SK-N-SH (cell line): ENCODE measurements around the gene HSFX3. TPM values are rescaled to one million over a fixed set of nuclear protein-coding genes. Genes with fewer than 3 reads are reported as not detected.
"Not testable (repeated sequence)": the region's sequence is repeated elsewhere in the genome, so short reads cannot be mapped to it uniquely, and the experiment has no call there.

Experiments
- CTCF ChIA-PET: fragments of 300-600, 350-600 bp; formaldehyde crosslinking; extraction: SDS; loops from one replicate; lab custom pipeline; 2021; lab: Yijun Ruan, JAX
- POLR2A ChIA-PET: fragments of 350-600 bp; sonication (Branson Sonifier 250); formaldehyde crosslinking; extraction: SDS; loops from one replicate; lab custom pipeline; 2020; ENCODE audit warnings: antibody characterized with exemption, inconsistent platforms; lab: Yijun Ruan, JAX
- DNase-seq: peaks from one replicate; pipeline ENCODE4 v3.0.0; 2012
- H2AFZ ChIP-seq: fragments of 200-600 bp; sonication (generic); 2 replicates; pipeline ENCODE4 v1.8.1; 2016; ENCODE audit warnings: antibody characterized with exemption, mild to moderate bottlenecking, low read depth
- H3F3A ChIP-seq: fragments of 200-600 bp; sonication (generic); replicated peaks from 2 replicates; pipeline ENCODE3; 2016; ENCODE audit warnings: antibody characterized with exemption, mild to moderate bottlenecking; ENCODE audit not compliant: insufficient read depth
- H3K27ac ChIP-seq, 2 experiments: fragments of 200-500 bp in 1 of 2; fragments of 200-600 bp in 1 of 2; sonication (Bioruptor generic) in 1 of 2; sonication (generic), shearing (Covaris generic) in 1 of 2; 2 replicates each; pipeline versions ENCODE4 v1.5.1 to v1.6.1; 2014 to 2016; ENCODE audit warnings: low read depth in 2 of 2, inconsistent platforms in 1 of 2, low read length in 1 of 2, mild to moderate bottlenecking in 1 of 2, mixed read lengths in 1 of 2
- H3K27me3 ChIP-seq: fragments of 200-600 bp; sonication (generic), shearing (Covaris generic); 2 replicates; pipeline ENCODE4 v1.6.1; 2016; ENCODE audit warnings: mixed run types; ENCODE audit not compliant: insufficient read depth
- H3K36me3 ChIP-seq, 2 experiments: fragments of 200-500 bp in 1 of 2; fragments of 200-600 bp in 1 of 2; sonication (Bioruptor generic) in 1 of 2; sonication (generic) in 1 of 2; replicated peaks in 1 of 2; 2 replicates each; pipeline versions ENCODE3 to v1.5.1; 2014 to 2016; ENCODE audit warnings: low read length in 1 of 2, mild to moderate bottlenecking in 1 of 2; ENCODE audit not compliant: insufficient read depth in 2 of 2, control insufficient read depth in 1 of 2
- H3K4me1 ChIP-seq, 2 experiments: fragments of 200-500 bp in 1 of 2; fragments of 200-600 bp in 1 of 2; sonication (Bioruptor generic) in 1 of 2; sonication (generic), shearing (Covaris generic) in 1 of 2; 2 replicates each; pipeline versions ENCODE4 v1.5.1 to v1.6.1; 2014 to 2016; ENCODE audit warnings: low read depth in 1 of 2, low read length in 1 of 2, mixed run types in 1 of 2; ENCODE audit not compliant: insufficient read depth in 2 of 2, control insufficient read depth in 1 of 2
- H3K4me2 ChIP-seq: fragments of 200-600 bp; sonication (generic), shearing (Covaris generic); 2 replicates; pipeline ENCODE4 v1.6.1; 2017; ENCODE audit warnings: mixed run types
- H3K4me3 ChIP-seq, 2 experiments: fragments of 200-500 bp in 1 of 2; fragments of 200-600 bp in 1 of 2; sonication (Bioruptor generic) in 1 of 2; sonication (generic), shearing (Covaris generic) in 1 of 2; 2 replicates each; pipeline versions ENCODE4 v1.5.1 to v1.8.1; 2014 to 2016; ENCODE audit warnings: low read depth in 2 of 2, inconsistent platforms in 1 of 2, low read length in 1 of 2, mild to moderate bottlenecking in 1 of 2, mixed read lengths in 1 of 2, moderate library complexity in 1 of 2
- H3K79me2 ChIP-seq: fragments of 200-600 bp; sonication (generic); 2 replicates; pipeline ENCODE4 v1.8.1; 2017; ENCODE audit warnings: mild to moderate bottlenecking; ENCODE audit not compliant: insufficient read depth
- H3K9ac ChIP-seq: fragments of 200-600 bp; sonication (generic); 2 replicates; pipeline ENCODE4 v1.6.1; 2017; ENCODE audit warnings: mixed run types
- H3K9me2 ChIP-seq: fragments of 200-600 bp; sonication (generic); 2 replicates; pipeline ENCODE4 v1.6.1; 2017; ENCODE audit warnings: mixed run types
- H3K9me3 ChIP-seq: fragments of 200-600 bp; sonication (generic); 2 replicates; pipeline ENCODE4 v1.6.1; 2017; ENCODE audit warnings: mixed run types, mild to moderate bottlenecking, moderate library complexity
- H4K20me1 ChIP-seq: fragments of 200-600 bp; sonication (generic); 2 replicates; pipeline ENCODE4 v1.6.1; 2017; ENCODE audit warnings: mild to moderate bottlenecking, mixed run types; ENCODE audit not compliant: insufficient read depth
- FOXJ3 ChIP-seq: sonication (generic); formaldehyde crosslinking; IDR thresholded peaks from 2 replicates; pipeline ENCODE4 v1.5.1; 2020; ENCODE audit warnings: mild to moderate bottlenecking, missing genetic modification reagents
- MEF2A ChIP-seq: IDR thresholded peaks from 2 replicates; pipeline ENCODE4 v1.4.0; 2012; ENCODE audit warnings: low read depth, borderline replicate concordance
- NRF1 ChIP-seq: IDR thresholded peaks from 2 replicates; pipeline ENCODE4 v1.6.1; 2012; ENCODE audit warnings: low read depth, mild to moderate bottlenecking, low read length
- TAF1 ChIP-seq: IDR thresholded peaks from 2 replicates; pipeline ENCODE4 v1.6.1; 2012; ENCODE audit warnings: low read depth, mild to moderate bottlenecking, low read length, moderate library complexity, borderline replicate concordance
- WGBS: methylation state at CpG from one replicate; pipeline ENCODE4 v1.1.6; 2017; ENCODE audit warnings: low lambda C conversion rate; 5-methylcytosine and 5-hydroxymethylcytosine counted together
- polyA plus RNA-seq, 3 experiments: library from polyadenylated mRNA; depleted of rRNA; stranded (reverse); fragments of >200 nt; gene quantifications; 2 replicates each; pipeline ENCODE4 v1.2.3, GENCODE V29; 2012
- TF ChIP-seq, protein P1 (sequence below): fragments of 150-350 bp; IDR thresholded peaks from 2 replicates; pipeline ENCODE4 v1.6.1; 2016; ENCODE audit warnings: mild to moderate bottlenecking, low read depth, low read length
- TF ChIP-seq, protein P2 (sequence below): IDR thresholded peaks from 2 replicates; pipeline ENCODE4 v1.4.0; 2012; ENCODE audit warnings: low read depth, borderline replicate concordance

The HSFX3 gene
- polyA plus RNA-seq, 1 of the 3 experiments (the other 2 are of a cell fraction) = not detected

DNA sequence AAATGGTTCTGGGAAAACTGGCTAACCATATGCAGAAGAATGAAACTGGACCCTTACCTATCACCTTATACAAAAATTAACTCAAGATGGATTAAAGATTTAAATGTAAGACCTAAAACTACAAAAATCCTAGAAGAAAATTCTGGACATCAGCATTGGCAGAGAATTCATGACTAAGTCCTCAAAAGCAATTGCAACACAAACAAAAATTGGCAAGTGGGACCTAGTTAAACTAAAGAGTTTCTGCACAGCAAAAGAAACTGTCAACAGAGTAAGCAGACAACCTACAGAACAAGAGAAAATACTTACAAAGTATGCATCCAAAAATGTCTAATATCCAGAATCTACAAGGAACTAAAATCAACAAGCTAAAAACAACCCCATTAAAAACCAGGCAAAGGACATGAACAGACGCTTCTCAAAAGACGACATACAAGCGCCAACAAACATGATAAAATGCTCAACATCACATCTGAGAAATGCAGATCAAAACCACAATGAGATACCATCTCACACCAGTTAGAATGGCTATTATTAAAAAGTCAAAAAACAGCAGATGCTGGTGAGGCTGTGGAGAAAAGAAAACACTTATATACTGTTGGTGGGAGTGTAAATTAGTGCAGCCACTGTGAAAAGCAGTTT lies 29.0 kb downstream of the HSFX3 start:
- ChIA-PET POLR2A (interaction anchor here (2.2 to 2.4 kb wide), 2 partner anchors 16 to 20 kb away, joined by 8 to 9 read pairs; partner anchors contain the start of genes EOLA1 and IDS), CTCF (interaction anchor here (3.2 kb wide), 1 partner anchor 9 kb away, joined by 25 read pairs; no protein-coding TSS in a partner anchor)
- H3K4me3 ChIP-seq, DNase-seq, H3K36me3 ChIP-seq, H3K9me3 ChIP-seq, H3K79me2 ChIP-seq, H3K4me2 ChIP-seq, H3K9ac ChIP-seq, H3K9me2 ChIP-seq, H2AFZ ChIP-seq, H3K27me3 ChIP-seq, H3F3A ChIP-seq, H4K20me1 ChIP-seq: not testable (repeated sequence)
- Histone ChIP-seq H3K4me1 (peaks cover 0 to 10% of the 10 kb centered on the region in 2 experiments; a peak in 1 of 4 replicates), H3K27ac (peak overlapping the region in 1 of 2 experiments; percentile 60; a peak in 2 of 4 replicates)
- WGBS = 11% methylated on average over 3 of the region's 3 CpGs

DNA sequence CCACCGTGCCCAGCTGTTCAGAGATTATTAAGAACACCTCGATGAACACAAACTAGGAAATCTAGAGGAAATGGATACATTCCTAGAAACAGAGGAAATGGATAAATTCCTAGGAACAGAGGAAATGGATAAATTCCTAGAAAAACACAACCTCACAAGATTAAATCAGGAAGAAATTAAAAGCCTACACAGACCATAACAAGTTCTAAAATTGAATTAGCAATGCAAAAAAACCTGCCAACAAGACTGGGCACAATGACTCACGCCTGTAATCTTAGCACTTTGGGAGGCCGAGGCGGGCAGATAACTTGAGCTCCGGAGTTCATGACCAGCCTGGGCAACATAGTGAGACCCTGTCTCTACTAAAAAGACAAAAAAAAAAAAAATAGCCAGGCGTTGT lies 31.5 kb downstream of the HSFX3 start:
- Histone ChIP-seq H3K36me3 (no peaks in the 10 kb centered on the region), H3K4me2 (no peak overlapping the region), H4K20me1 (no peaks in the 10 kb centered on the region), H3K79me2 (no peaks in the 10 kb centered on the region), H3K27me3 (no peaks in the 10 kb centered on the region; the same call in 1 of the 2 replicates), H3K27ac (no peak overlapping the region), H3F3A (no peaks in the 10 kb centered on the region), H3K4me1 (peaks cover 0 to 8% of the 10 kb centered on the region in 2 experiments; a peak in 1 of 4 replicates), H3K9ac (no peak overlapping the region), H3K4me3 (no peak overlapping the region), H3K9me3 (no peaks in the 10 kb centered on the region), H3K9me2 (no peaks in the 10 kb centered on the region), H2AFZ (no peak overlapping the region)
- TF ChIP-seq, protein P1, sequence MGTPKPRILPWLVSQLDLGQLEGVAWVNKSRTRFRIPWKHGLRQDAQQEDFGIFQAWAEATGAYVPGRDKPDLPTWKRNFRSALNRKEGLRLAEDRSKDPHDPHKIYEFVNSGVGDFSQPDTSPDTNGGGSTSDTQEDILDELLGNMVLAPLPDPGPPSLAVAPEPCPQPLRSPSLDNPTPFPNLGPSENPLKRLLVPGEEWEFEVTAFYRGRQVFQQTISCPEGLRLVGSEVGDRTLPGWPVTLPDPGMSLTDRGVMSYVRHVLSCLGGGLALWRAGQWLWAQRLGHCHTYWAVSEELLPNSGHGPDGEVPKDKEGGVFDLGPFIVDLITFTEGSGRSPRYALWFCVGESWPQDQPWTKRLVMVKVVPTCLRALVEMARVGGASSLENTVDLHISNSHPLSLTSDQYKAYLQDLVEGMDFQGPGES = no peak
- TF ChIP-seq, protein P2, sequence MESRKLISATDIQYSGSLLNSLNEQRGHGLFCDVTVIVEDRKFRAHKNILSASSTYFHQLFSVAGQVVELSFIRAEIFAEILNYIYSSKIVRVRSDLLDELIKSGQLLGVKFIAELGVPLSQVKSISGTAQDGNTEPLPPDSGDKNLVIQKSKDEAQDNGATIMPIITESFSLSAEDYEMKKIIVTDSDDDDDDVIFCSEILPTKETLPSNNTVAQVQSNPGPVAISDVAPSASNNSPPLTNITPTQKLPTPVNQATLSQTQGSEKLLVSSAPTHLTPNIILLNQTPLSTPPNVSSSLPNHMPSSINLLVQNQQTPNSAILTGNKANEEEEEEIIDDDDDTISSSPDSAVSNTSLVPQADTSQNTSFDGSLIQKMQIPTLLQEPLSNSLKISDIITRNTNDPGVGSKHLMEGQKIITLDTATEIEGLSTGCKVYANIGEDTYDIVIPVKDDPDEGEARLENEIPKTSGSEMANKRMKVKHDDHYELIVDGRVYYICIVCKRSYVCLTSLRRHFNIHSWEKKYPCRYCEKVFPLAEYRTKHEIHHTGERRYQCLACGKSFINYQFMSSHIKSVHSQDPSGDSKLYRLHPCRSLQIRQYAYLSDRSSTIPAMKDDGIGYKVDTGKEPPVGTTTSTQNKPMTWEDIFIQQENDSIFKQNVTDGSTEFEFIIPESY = no peak
- TF ChIP-seq TAF1 = no peak
- no peak for TF ChIP-seq FOXJ3 (CRISPR knock-in tag)
- no peak for DNase-seq
- POLR2A ChIA-PET = no interaction called here
- CTCF ChIA-PET = no interaction called here
- 34% methylated on average over 7 of the region's 7 CpGs for WGBS

DNA sequence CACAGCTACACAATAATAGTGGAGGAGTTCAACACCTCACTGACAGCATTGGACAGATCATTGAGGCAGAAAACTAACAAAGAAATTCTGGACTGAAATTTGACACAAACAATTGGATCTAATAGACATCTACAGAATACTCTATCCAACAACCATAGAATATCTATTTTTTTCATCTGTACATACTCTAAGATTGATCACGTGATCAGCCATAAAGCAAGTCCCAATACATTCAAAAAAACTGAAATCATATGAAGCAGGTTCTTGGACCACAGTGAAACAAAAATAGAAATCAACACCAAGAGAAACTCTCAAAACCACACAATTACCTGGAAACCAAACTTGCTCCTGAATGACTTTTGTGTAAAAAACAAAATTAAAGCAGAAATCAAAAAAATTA lies 32.4 kb downstream of the HSFX3 start:
- H3K4me2 ChIP-seq = no peak overlapping the region
- H3K27ac ChIP-seq = no peak overlapping the region
- no peaks in the 10 kb centered on the region for H4K20me1 ChIP-seq
- H3K27me3 ChIP-seq = no peaks in the 10 kb centered on the region; the same call in 1 of the 2 replicates
- H3K36me3 ChIP-seq = no peaks in the 10 kb centered on the region
- no peak for TF ChIP-seq MEF2A
- no peak for TF ChIP-seq NRF1
- H3K79me2 ChIP-seq = no peaks in the 10 kb centered on the region
- H3K9me3 ChIP-seq = no peaks in the 10 kb centered on the region
- H3K4me1 ChIP-seq = peaks cover 0 to 6% of the 10 kb centered on the region in 2 experiments; a peak in 1 of 4 replicates
- 52% methylated on average over 1 of the region's 1 CpG for WGBS
- H3K9me2 ChIP-seq = no peaks in the 10 kb centered on the region
- CTCF ChIA-PET = interaction anchor here (0.6 kb wide), 1 partner anchor 117 kb away, joined by 3 read pairs; no protein-coding TSS in a partner anchor
- H3K9ac ChIP-seq = no peak overlapping the region
- H3K4me3 ChIP-seq = no peak overlapping the region
- no peak overlapping the region for H2AFZ ChIP-seq
- H3F3A ChIP-seq = no peaks in the 10 kb centered on the region
- DNase-seq = no peak
- POLR2A ChIA-PET = no interaction called here
